Gastrocnemius medialis (tissue), 4 donors: Measurements from ENCODE around the gene DHRS12.

Experiments
- CTCF ChIP-seq, 5 experiments: fragments of 450-650 bp in 3 of 5; fragments of 200-600 bp in 2 of 5; sonication (generic) in 2 of 5; IDR thresholded peaks in 4 of 5; conservative IDR thresholded peaks in 1 of 5; 1 replicate in 4 of 5; 2 replicates in 1 of 5; pipeline ENCODE4 v1.5.1; 2016 to 2019; ENCODE audit warnings: antibody characterized with exemption in 5 of 5, mild to moderate bottlenecking in 3 of 5, moderate library complexity in 3 of 5
- POLR2A ChIP-seq, 2 donors: fragments of 450-650 bp; IDR thresholded peaks; one replicate each; pipeline ENCODE4 v1.6.1; 2017; ENCODE audit warnings: antibody characterized with exemption in 2 of 2, mild to moderate bottlenecking in 2 of 2, moderate library complexity in 2 of 2

- TF ChIP-seq CTCF (IDR thresholded peaks at IDR 0.05 in 4 of 5, conservative IDR thresholded peaks at IDR 0.05 in 1 of 5): no peak
- no peak for TF ChIP-seq POLR2A (IDR thresholded peaks at IDR 0.05)
Measured at GRCh38 chr13:51759240-51759639, 44.7 kb downstream of the DHRS12 start.
